SKM-1 (cell line): ENCODE measurements around the gene LCE5A.
"Not testable (repeated sequence)": the region's sequence is repeated elsewhere in the genome, so short reads cannot be mapped to it uniquely, and the experiment has no call there.

Source experiments
- DNase-seq: peaks from one replicate; lab custom pipeline; 2025; ENCODE audit not compliant: unreplicated experiment; lab: John Stamatoyannopoulos, UW

The LCE5A gene

DNA sequence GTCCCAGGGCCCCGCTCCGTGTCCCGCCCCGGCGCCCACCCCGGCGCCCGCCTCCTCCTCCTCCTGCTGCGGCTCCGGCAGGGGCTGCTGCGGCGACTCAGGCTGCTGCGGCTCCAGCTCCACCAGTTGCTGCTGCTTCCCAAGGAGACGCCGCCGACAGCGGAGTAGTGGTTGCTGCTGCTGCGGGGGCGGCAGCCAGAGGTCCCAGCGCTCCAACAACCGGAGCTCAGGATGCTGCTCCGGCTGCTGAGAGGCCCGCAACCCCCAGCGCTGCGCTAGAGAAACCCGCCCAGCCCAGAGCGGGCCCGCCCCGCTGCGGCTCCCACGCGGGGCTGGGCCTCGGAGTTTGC lies 4.8 kb downstream of the LCE5A start:
- DNase-seq, result no peak

DNA sequence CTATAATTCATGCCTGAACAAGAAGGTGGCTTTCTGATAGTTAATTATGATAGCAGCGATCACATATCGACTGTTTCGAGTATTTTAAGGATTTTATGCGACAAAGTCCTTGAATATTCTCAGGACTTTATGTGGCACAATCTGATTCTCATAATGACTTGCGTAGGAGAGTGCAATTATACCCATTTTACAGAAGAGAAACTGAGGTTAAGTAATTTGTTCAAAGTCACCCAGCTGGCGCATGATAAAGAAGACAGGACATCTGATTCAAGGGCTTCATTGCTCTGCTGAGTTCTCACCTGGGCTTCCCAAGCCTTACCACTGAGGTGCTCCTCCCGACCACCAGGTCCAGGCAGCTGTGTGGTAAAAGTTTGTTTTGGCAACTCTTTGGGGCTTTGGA lies 5.5 kb downstream of the LCE5A start:
- no peak for DNase-seq

DNA sequence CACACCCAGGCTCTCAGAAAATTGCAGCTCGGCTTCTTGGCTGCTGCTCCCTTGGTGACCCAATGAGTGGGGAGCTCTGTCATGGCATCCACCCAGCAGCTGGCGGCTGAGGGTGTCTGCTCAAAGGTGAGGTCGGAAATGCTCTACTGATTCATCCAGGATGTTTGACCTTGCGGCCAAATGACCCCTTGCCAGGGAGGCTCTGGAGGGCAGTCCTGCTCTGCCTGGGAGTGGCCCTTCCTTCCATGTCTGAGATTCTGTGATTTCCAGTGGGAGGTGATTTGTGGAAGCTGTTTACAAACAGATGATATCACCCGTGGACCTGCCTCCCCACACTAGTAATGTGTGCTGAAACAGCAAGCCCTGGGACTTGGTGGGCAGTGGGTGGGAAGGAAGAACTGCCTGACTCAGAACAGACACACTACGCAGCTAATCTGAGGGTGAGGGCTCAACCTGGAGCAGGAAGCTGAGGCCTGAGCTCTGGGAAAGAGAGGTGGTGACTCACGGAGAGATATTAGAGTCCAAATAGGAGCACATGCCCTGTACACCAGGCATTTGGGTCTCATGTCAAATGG lies 6.7 kb downstream of the LCE5A start:
- no peak for DNase-seq

DNA sequence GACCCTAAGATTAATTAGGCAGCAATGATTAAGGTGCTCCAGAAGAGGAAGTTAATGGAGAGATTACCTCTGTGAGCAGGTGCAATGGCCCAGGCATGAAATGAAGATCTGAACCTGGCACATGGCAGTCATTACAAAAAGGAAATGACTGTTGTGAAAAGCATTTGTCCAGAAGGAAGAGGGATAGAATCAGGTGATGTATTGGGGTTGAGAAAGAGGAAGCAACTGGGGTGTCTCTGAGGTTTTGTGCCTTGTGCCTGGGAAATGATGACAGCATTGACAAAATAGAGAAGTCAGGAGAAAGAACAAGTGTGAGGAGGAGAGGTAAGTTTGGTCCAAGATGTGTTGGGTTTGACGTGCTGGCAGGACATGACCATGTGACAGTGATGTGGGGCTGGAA lies 9.2 kb downstream of the LCE5A start:
- peak; percentile 60 for DNase-seq

DNA sequence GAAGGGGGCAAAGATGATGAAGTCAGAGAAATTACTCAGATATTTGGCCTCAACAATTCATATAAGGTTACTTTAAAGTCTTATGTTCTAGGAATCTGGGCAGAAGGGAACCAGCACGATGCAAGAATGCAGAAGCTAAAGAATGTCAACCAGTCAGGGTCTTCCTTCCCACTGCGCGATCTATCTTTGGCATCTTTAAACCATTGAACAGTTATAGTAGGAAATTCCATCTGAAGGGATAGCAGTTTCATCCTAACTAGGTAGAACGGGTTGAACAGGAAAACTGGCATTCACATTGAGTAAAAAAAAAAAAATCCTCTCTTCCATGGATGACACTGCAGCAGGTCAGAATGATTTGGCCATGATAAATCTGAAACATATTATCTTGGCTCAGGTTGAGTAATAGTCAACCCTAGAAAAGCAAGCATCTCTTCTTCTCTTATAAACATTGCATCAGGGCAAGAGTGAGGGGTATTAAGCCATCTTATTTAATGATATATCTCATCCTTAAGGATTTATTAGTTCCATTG lies 10.0 kb downstream of the LCE5A start:
- no peak for DNase-seq

DNA sequence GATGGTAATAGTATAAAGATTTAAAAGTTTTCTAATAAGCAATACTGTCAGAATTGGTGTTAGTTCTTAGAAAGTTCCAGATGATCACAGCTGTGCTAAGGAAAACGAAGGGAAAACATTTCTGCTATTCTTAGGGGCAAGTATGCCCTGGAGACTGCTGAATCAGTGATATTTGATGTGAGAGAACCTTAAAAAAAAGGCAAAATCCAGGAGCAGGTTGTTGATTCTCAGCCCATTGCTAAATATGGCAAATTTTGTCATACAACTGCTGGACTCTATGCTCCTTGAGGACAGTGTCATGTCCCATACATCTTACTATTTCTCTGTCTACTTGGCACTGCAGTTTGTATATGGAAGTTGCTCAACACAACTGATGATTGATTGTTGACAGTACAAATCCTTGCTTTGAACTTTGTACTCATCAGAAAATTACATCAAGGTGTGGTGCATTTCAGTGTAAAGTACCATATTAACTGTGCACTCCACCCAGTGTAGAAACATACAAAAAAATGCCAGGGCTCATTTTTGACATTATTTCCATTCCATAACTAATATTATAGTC lies 14.6 kb downstream of the LCE5A start:
- DNase-seq, result no peak

DNA sequence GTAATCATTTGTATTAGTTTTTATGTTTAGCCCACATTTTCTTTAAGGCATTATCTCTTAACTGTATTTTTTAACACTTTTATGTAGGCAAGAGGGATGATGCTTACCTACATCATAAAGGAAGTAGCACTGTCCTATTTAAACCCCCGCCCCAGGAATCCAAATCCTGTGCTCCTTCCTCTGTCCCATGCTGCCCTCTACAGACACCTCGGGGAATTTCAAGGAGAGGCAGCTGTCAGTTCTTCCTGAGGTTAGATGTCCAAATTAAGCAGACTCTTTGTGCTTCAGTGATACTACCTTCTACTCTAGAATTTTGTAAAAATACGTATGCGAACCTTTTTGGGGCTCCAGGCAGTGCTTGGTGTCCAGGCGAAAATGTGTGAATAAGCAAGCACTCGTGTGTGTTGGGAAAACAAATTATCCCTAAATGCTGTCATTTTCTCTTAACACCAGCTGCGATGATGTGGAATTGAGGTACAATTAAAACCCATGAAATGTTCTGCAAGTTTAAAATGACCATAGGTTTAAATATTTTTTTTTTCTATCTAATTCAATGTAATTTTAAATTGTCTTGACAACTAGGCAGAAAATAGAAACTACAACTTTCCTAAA lies 22.8 kb downstream of the LCE5A start:
- DNase-seq, result peak; percentile 7

DNA sequence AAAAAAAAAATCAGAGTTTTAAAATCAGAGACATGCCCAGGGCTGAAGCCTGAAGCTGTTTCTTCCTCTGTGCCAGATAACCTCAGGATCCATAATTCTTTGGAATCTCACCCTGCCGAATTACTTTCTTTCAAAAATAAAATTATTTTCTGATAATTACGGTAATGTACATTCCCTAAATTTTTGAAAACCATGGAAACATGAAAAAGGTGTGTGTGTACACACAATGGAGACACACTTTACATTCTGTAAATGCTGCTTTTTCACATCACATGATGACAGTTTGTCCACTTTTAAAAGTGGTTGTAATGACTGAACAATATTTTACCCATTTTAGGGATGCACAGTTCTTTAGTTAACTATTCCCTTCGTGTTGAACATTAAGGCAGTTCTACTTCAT lies 25.2 kb downstream of the LCE5A start:
- no peak for DNase-seq

DNA sequence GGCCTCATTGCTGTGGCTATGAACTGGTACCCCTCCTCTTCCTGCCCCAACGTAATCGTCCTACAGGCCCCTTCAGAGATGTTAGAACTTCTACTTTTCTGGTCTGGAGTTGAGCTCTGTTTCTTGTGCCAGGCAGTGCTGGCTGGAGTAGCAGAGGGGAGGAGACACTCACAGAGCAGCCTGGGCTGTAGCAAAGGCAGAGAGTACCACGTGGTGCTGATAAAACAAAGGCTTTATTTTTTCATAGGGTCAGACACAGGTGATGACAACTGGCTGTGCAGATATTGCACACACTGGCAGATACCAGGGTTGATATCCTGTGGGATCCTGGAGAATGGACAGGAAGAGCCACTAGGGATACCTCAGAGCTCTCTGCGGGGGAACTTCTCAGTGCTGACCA lies 26.9 kb downstream of the LCE5A start:
- DNase-seq, result no peak

DNA sequence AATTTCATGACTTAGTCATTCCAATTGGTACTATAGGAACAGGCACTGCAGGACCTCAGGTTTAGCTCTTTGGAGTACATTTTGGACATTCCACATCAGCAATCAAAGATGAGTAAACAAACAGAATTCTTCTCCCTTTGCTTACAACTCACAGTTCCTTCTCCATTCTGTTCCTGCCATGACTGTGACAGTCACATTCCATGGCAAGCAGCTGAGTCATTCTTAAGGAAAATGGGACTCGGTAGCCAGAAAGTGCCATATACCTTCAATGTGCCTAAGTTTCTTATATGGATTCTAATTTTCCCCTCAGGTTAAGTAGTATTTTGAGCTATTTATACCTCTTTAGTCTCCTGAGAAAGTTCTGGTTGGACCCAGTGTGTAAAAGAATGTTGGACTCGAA lies 29.3 kb downstream of the LCE5A start:
- DNase-seq, result no peak

DNA sequence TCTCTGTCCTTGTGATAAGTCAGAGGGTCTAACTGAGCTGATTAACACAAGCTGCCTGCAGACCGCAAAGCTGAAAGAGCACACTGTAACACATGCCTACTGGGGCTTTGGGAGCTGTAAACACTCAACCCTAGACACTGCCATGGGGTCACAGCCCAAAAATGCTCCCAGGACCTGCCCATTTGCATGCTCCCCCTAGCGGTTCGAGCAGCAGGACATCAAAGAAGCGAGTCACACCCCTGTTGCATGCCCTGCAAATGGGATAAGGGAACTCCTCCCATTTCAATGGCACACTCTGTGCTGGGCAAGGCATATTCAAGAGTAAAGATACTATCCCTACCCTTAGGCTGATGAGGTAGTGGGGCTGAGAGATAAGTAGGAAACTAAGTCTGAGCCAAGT lies 33.2 kb downstream of the LCE5A start:
- no peak for DNase-seq

DNA sequence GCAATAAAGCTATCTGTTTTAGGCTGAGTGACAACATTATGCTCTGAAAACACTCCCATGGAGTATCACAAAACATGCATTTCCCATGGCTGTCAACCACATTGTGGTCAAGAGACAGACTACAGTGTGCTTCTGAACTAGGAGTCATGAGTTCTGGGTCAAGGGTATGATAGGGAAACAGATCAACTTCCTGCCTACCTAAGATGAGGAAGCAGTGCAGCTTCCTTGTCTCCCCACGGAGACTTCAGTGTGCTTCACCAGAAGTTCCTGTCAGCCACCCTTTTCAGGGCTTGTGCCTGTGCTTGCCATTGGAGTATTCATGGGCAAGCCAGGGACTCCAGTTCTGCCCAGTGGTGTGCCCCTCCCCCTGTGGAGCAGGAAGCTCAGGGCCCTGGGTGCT lies 36.1 kb downstream of the LCE5A start:
- no peak for DNase-seq

DNA sequence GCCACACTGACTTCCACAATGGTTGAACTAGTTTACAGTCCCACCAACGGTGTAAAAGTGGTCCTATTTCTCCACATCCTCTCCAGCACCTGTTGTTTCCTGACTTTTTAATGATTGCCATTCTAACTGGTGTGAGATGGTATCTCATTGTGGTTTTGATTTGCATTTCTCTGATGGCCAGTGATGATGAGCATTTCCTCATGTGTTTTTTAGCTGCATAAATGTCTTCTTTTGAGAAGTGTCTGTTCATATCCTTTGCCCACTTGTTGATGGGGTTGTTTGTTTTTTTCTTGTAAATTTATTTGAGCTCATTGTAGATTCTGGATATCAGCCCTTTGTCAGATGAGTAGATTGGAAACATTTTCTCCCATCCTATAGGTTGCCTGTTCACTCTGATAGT lies 37.8 kb downstream of the LCE5A start:
- DNase-seq, result not testable (repeated sequence)
